PC-9 (cell line): ENCODE measurements around the gene SNCA. TPM values are rescaled to one million over a fixed set of nuclear protein-coding genes. Genes with fewer than 3 reads are reported as not detected.

ENCODE experiments used
- Bru-seq: library from RNA; stranded (reverse); fragments of 400-500 nt; gene quantifications from one replicate; lab custom pipeline; 2021; lab: Mats Ljungman, UMichigan
- BruChase-seq, 2 experiments: library from RNA; stranded (reverse); fragments of 400-500 nt; gene quantifications; one replicate each; lab custom pipeline; 2021; lab: Mats Ljungman, UMichigan
- BruUV-seq: library from RNA; stranded (reverse); fragments of 400-500 nt; replicated peaks from 2 replicates; lab custom pipeline; 2021; lab: Mats Ljungman, UMichigan
- CTCF ChIA-PET: fragments of 300-600 bp; sonication (Branson Sonifier 250); formaldehyde crosslinking; loops from one replicate; lab custom pipeline; 2022; ENCODE audit warnings: antibody characterized with exemption; lab: Charles Lee
- POLR2A ChIA-PET: fragments of 300-600 bp; sonication (Branson Sonifier 250); formaldehyde crosslinking; loops from one replicate; lab custom pipeline; 2022; ENCODE audit warnings: antibody characterized with exemption; ENCODE audit not compliant: unreplicated experiment; lab: Charles Lee
- DNase-seq, 2 experiments: peaks; one replicate each; pipeline versions ENCODE4 v3.0.0 to v3.0.0-alpha.2; 2015 to 2022; ENCODE audit warnings: mixed read lengths in 1 of 2
- H2AFZ ChIP-seq: fragments of 200-600 bp; sonication (generic); 2 replicates; pipeline ENCODE4 v1.8.1; 2017; ENCODE audit warnings: antibody characterized with exemption
- H3F3A ChIP-seq: fragments of 200-600 bp; sonication (generic); 2 replicates; pipeline ENCODE4 v1.8.1; 2017; ENCODE audit warnings: antibody characterized with exemption, mild to moderate bottlenecking, low read depth; ENCODE audit not compliant: insufficient read depth
- H3K27ac ChIP-seq: fragments of 200-600 bp; sonication (generic); 2 replicates; pipeline ENCODE4 v1.6.1; 2016; ENCODE audit warnings: mixed run types
- H3K27me3 ChIP-seq: fragments of 200-600 bp; sonication (generic); 2 replicates; pipeline ENCODE4 v1.6.1; 2016; ENCODE audit warnings: low read depth, mixed run types; ENCODE audit not compliant: insufficient read depth
- H3K36me3 ChIP-seq: fragments of 200-600 bp; sonication (generic); 2 replicates; pipeline ENCODE4 v1.6.1; 2016; ENCODE audit warnings: low read depth, mixed run types
- H3K4me1 ChIP-seq: fragments of 200-600 bp; sonication (generic); replicated peaks from 2 replicates; pipeline ENCODE4 v1.6.1; 2016; ENCODE audit warnings: mixed run types; ENCODE audit not compliant: insufficient read depth
- H3K4me2 ChIP-seq: fragments of 200-600 bp; sonication (generic); 2 replicates; pipeline ENCODE4 v1.6.1; 2017; ENCODE audit warnings: mixed run types
- H3K4me3 ChIP-seq: fragments of 200-600 bp; sonication (generic); 2 replicates; pipeline ENCODE4 v1.6.1; 2016; ENCODE audit warnings: mixed run types
- H3K79me2 ChIP-seq: fragments of 200-600 bp; sonication (generic); 2 replicates; pipeline ENCODE4 v1.6.1; 2017; ENCODE audit warnings: low read depth, mixed run types
- H3K9me2 ChIP-seq: fragments of 200-600 bp; sonication (generic); 2 replicates; pipeline ENCODE4 v1.8.1; 2017; ENCODE audit warnings: mild to moderate bottlenecking; ENCODE audit not compliant: insufficient read depth
- H3K9me3 ChIP-seq: fragments of 200-600 bp; sonication (generic); 2 replicates; pipeline ENCODE4 v1.8.1; 2016; ENCODE audit warnings: low read depth; ENCODE audit not compliant: insufficient read depth
- H4K20me1 ChIP-seq: fragments of 200-600 bp; sonication (generic); 2 replicates; pipeline ENCODE4 v1.8.1; 2017; ENCODE audit not compliant: insufficient read depth
- CTCF ChIP-seq: fragments of 200-600 bp; sonication (generic); conservative IDR thresholded peaks from 2 replicates; pipeline ENCODE4 v1.6.1; 2017; ENCODE audit warnings: mixed run types, antibody characterized with exemption, mild to moderate bottlenecking, moderate library complexity
- EZH2 ChIP-seq: fragments of 200-600 bp; sonication (generic); IDR thresholded peaks from 2 replicates; pipeline ENCODE4 v1.8.0; 2017; ENCODE audit warnings: antibody characterized with exemption, low read depth
- intact Hi-C: fragments of 100-400 bp; cut with micrococcal nuclease; formaldehyde crosslinking; loops from one replicate; pipeline ENCODE4 v1.10.0; 2022; ENCODE audit not compliant: unreplicated experiment
- long read RNA-seq: library from polyadenylated mRNA; stranded (forward); transcript quantifications from one replicate; pipeline ENCODE4 v2.0.0, GENCODE V29; 2022
- total RNA-seq: library from RNA; stranded (reverse); gene quantifications from 2 replicates; pipeline ENCODE4 v1.2.3, GENCODE V29; 2021

The SNCA gene
- total RNA-seq: 3.9 and 4.8 TPM in 2 replicates
- Bru-seq, nascent RNA: percentile 40 among the genes with signal in this experiment
- BruChase-seq, experiment 1, labeled RNA remaining after a 2-hour chase: percentile 32 among the genes with signal in this experiment
- percentile 28 among the genes with signal in this experiment for BruChase-seq, experiment 2, labeled RNA remaining after a 6-hour chase
- long read RNA-seq, transcript SNCA-205 (6 exons, 1,290 nt): major isoform, 11 of 16 reads
- long read RNA-seq, partial matches to known transcripts: 2 of 16 reads
- long read RNA-seq, other reads (novel, unspliced or antisense): 3 of 16 reads

- Histone ChIP-seq H3K4me1 (no peaks in the 10 kb centered on the region), H3K27me3 (no peaks in the 10 kb centered on the region), H2AFZ (peak within 1 kb of the TSS; percentile 86), H3K79me2 (no peaks in the 10 kb centered on the region), H4K20me1 (no peaks in the 10 kb centered on the region), H3F3A (no peaks in the 10 kb centered on the region), H3K9me2 (no peaks in the 10 kb centered on the region), H3K9me3 (no peaks in the 10 kb centered on the region), H3K27ac (no peak within 1 kb of the TSS), H3K4me3 (peak within 1 kb of the TSS; percentile 57; the same call in 1 of the 2 replicates), H3K4me2 (peak within 1 kb of the TSS; percentile 84), H3K36me3 (no peaks in the 10 kb centered on the region)
- intact Hi-C loops: no loop called here
- peak in 1 of 2 experiments; percentile 51 for DNase-seq
- POLR2A ChIA-PET: no interaction called here
- TF ChIP-seq CTCF (no peak), EZH2 (no peak)
- no TSS peak for BruUV-seq
- CTCF ChIA-PET: no interaction called here
These were observed at the start of gene SNCA for GRCh38 chr4:89836897-89837384. Gene SNCA, minus strand, starts transcription at chr4:89837161. Its CDS starts 1,494 bp downstream, at chr4:89835667.

GRCh38 chr4:89879215-89879614 is 42.3 kb upstream of the SNCA start:
- no peaks in the 10 kb centered on the region for H3F3A ChIP-seq
- H3K36me3 ChIP-seq: no peaks in the 10 kb centered on the region
- H2AFZ ChIP-seq: no peak overlapping the region
- H3K4me3 ChIP-seq: no peak overlapping the region
- H3K27me3 ChIP-seq: no peaks in the 10 kb centered on the region
- no peaks in the 10 kb centered on the region for H3K79me2 ChIP-seq
- H4K20me1 ChIP-seq: no peaks in the 10 kb centered on the region
- H3K27ac ChIP-seq: no peak overlapping the region
- ChIA-PET CTCF (no interaction called here), POLR2A (no interaction called here)
- DNase-seq: no peak
- H3K4me2 ChIP-seq: no peak overlapping the region
- no TSS peak for BruUV-seq
- H3K4me1 ChIP-seq: no peaks in the 10 kb centered on the region
- H3K9me3 ChIP-seq: no peaks in the 10 kb centered on the region
- intact Hi-C loops: no loop called here
- TF ChIP-seq CTCF (no peak), EZH2 (no peak)
- no peaks in the 10 kb centered on the region for H3K9me2 ChIP-seq

- no peaks in the 10 kb centered on the region for H3K36me3 ChIP-seq
- H3K4me3 ChIP-seq: no peak overlapping the region
- no peak overlapping the region for H3K27ac ChIP-seq
- no peaks in the 10 kb centered on the region for H3F3A ChIP-seq
- ChIA-PET POLR2A (no interaction called here), CTCF (no interaction called here)
- H3K4me1 ChIP-seq: no peaks in the 10 kb centered on the region
- no peak overlapping the region for H2AFZ ChIP-seq
- no peak overlapping the region for H3K4me2 ChIP-seq
- DNase-seq: no peak
- TF ChIP-seq EZH2 (no peak), CTCF (no peak)
- no TSS peak for BruUV-seq
- no peaks in the 10 kb centered on the region for H3K9me2 ChIP-seq
- no peaks in the 10 kb centered on the region for H3K27me3 ChIP-seq
- H3K79me2 ChIP-seq: no peaks in the 10 kb centered on the region
- no peaks in the 10 kb centered on the region for H3K9me3 ChIP-seq
- intact Hi-C loops: no loop called here
- H4K20me1 ChIP-seq: no peaks in the 10 kb centered on the region
These were observed 41.6 kb upstream of the SNCA start for GRCh38 chr4:89878611-89879010.
